Kidney epithelial cell (primary cell): ENCODE results near the gene LUC7L3. TPM values are rescaled to one million over a fixed set of nuclear protein-coding genes. Genes with fewer than 3 reads are reported as not detected.

Experiments used
- DNase-seq: peaks from one replicate; pipeline ENCODE4 v3.0.0-alpha.2; 2010; ENCODE audit warnings: low read depth
- H3K27me3 ChIP-seq: 2 replicates; pipeline ENCODE4 v1.6.0; 2011; ENCODE audit warnings: low read length; ENCODE audit not compliant: control insufficient read depth, insufficient read depth
- H3K36me3 ChIP-seq: 2 replicates; pipeline ENCODE4 v1.5.1; 2011; ENCODE audit warnings: low read length; ENCODE audit not compliant: control insufficient read depth, insufficient read depth
- H3K4me3 ChIP-seq: 2 replicates; pipeline ENCODE4 v1.5.1; 2011; ENCODE audit warnings: low read depth, mild to moderate bottlenecking, control low read depth, low read length
- CTCF ChIP-seq: IDR thresholded peaks from 2 replicates; pipeline ENCODE4 v1.5.1; 2011; ENCODE audit warnings: mild to moderate bottlenecking, moderate library complexity, low read length, control low read depth, inconsistent platforms; ENCODE audit not compliant: insufficient read depth, poor library complexity, severe bottlenecking
- total RNA-seq: library from RNA; depleted of rRNA; stranded (reverse); fragments of >200 nt; gene quantifications from 2 replicates; pipeline ENCODE4 v1.2.3, GENCODE V29; 2015

The LUC7L3 gene
- total RNA-seq, 1 donor from 2014 or later, result 31.5 TPM

DNA sequence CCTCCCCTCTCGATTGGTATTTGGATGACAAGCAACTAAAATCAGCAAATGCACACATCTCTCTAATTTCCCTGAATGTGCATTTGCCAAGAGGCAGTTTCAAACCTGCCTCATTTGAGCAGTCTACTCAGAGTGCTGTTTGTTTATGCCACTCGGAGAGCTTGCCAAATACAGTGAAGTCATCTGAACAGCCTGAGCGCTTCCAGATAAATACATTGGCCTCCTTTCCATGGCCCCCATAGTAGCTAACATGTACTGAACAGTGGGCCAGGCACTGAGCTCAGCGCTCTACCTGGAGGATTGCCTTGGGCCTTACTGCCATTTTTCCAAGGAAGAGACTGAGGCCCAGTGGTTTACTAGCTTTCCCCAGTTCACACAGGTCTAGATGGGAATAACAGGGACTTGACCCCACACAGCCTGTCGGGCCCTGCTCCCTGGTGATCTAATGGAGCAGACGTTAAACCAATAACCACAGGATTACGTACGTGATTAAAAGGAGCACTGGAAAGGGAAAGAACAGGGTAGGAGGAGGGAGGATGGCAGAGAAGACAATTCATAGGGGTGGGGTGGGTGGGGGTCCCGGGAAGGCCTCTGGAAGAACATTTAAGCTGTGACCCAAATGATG is 66.7 kb downstream of the LUC7L3 start:
- DNase-seq, result no peak
- no peak for TF ChIP-seq CTCF
- Histone ChIP-seq H3K4me3 (no peak overlapping the region), H3K27me3 (peaks cover 3% of the 10 kb centered on the region), H3K36me3 (no peaks in the 10 kb centered on the region)

- Histone ChIP-seq H3K36me3 (no peaks in the 10 kb centered on the region), H3K27me3 (no peaks in the 10 kb centered on the region), H3K4me3 (no peak overlapping the region)
- DNase-seq, result no peak
- no peak for TF ChIP-seq CTCF
These were observed 67.7 kb downstream of the LUC7L3 start for GRCh38 chr17:50787106-50787505.

DNA sequence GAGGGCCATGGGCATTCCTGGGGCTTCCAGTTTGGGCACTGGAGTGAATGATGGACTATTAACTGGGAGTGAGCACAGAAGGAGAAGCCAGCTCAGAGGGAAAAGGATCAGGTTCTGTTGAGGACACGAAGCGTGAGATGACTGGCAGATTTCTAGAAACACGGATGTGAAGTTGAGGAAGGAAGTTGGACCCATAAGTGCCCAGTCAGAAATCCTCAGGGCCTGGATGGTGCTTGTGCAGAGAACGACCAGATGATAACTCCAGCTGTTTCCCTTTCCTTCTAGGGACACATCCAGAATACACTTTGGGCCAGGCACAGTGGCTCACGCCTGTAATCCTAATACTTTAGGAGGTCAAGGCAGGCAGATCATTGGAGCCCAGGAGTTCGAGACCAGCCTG is 71.2 kb downstream of the LUC7L3 start:
- no peak for TF ChIP-seq CTCF
- DNase-seq, result no peak
- Histone ChIP-seq H3K4me3 (no peak overlapping the region), H3K27me3 (no peaks in the 10 kb centered on the region), H3K36me3 (no peaks in the 10 kb centered on the region)

DNA sequence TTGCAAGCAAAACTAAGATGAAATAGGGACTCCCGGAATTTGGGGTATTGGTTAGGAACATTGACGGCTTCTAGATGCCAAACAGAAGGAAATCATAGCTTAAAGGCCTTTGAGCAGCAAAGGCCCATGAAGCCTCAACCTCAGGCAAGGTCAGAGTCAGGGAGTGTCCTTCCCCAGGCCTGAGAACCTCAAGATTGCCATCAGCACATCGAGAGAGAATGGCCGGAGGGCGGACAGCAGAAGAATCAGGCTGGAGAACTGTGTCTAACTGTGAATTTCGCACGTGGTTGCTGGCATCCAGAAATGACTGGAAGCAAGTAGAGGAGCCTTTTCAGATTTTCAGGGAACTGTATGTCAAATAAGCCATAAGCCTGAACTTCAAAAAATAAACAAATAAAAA is 72.7 kb downstream of the LUC7L3 start:
- Histone ChIP-seq H3K4me3 (no peak overlapping the region), H3K36me3 (no peaks in the 10 kb centered on the region), H3K27me3 (no peaks in the 10 kb centered on the region)
- TF ChIP-seq CTCF, result no peak
- no peak for DNase-seq

DNA sequence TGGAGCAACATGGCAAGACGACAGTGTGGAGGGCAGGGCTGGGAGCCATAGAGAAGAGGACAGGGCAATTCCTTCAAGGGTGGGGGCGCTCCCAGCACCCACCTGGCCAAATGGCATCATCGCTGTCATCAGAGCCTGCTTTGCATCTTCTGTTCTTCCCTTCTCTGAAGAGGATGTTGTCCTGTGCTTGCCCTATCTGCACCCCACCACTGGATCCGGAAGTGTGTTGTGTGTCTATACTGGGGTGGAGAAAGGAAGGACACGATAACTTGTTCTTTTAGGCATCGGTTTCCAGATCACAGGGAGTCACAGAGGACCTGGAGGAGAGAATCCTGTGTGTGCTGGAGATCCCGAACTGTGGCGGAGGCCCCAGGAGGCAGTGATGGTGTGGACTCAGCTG is 73.6 kb downstream of the LUC7L3 start:
- no peaks in the 10 kb centered on the region for H3K36me3 ChIP-seq
- no peak for TF ChIP-seq CTCF
- H3K4me3 ChIP-seq, result no peak overlapping the region
- DNase-seq, result no peak
- no peaks in the 10 kb centered on the region for H3K27me3 ChIP-seq

DNA sequence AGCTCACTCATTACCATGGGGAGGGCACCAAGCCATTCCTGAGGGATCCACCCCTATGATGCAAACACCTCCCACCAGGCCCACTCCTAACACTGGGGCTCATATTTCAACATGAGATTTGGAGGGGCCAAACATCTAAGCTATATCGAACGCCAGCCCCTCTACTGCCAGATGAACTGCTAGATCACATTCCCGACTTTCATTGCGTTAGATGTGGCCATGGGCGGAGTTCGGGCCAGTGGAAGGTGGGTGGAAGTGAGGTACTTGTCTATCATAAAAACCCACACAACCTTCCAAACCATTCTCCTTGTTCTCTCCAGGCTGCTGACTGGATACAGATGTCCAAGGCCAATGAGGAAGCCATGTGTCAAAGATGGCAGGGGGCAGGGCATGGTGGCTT is 75.0 kb downstream of the LUC7L3 start:
- TF ChIP-seq CTCF, result no peak
- DNase-seq, result no peak
- no peak overlapping the region for H3K4me3 ChIP-seq
- H3K36me3 ChIP-seq, result no peaks in the 10 kb centered on the region
- H3K27me3 ChIP-seq, result no peaks in the 10 kb centered on the region
